Measurements from ENCODE around the gene TECPR1.

Gene TECPR1

DNA sequence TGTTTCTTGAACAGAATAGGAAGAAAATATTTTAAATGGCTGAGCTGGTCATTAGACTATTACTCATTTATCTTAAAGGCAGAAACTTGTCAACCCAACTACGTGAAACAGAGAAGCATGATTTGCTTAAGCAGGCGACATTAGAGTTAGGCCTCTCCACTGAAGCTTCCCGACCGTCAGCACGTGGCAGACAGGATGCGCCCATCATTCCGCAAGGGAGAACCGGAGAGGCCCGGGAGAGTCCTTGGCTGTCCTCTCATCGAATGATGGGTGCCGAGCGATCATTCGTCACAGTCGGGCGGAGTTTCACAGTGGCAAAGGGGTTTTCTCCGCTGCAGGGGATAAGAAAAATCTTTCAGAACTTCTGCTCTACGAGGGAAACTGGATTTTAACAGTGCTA lies 41.2 kb upstream of the TECPR1 start:
- Histone ChIP-seq H3K9me2 (replicated peaks; ENCODE audit: control insufficient read depth, low read length) (no peaks in the 10 kb centered on the region), H3K36me3 (ENCODE audit: control insufficient read depth, low read length) (0 out of 2 replicates have a peak, but pooled peaks cover 3% of the 10 kb centered on the region), H3K4me1 (ENCODE audit: control insufficient read depth, low read length) (peaks cover 15% of the 10 kb centered on the region), H3K27me3 (ENCODE audit: control insufficient read depth, low read length) (no peaks in the 10 kb centered on the region), H3K79me2 (ENCODE audit: control insufficient read depth, low read length) (no peaks in the 10 kb centered on the region), H3F3A (ENCODE audit: control insufficient read depth, insufficient read depth) (no peaks in the 10 kb centered on the region), H3K4me2 (ENCODE audit: low read length) (no peak overlapping the region), H3K4me3 (ENCODE audit: low read length) (no peak overlapping the region), H3K9me3 (ENCODE audit: control insufficient read depth, insufficient read depth, low read length) (no peaks in the 10 kb centered on the region), H3K27ac (ENCODE audit: low read depth, low read length) (no peak overlapping the region), H4K20me1 (ENCODE audit: control insufficient read depth, insufficient read depth, low read depth, low read length) (no peaks in the 10 kb centered on the region)
- no peak for TF ChIP-seq EZH2phosphoT487 (IDR thresholded peaks at IDR 0.05; ENCODE audit: borderline replicate concordance, low read length)
- TF ChIP-seq, protein P1, sequence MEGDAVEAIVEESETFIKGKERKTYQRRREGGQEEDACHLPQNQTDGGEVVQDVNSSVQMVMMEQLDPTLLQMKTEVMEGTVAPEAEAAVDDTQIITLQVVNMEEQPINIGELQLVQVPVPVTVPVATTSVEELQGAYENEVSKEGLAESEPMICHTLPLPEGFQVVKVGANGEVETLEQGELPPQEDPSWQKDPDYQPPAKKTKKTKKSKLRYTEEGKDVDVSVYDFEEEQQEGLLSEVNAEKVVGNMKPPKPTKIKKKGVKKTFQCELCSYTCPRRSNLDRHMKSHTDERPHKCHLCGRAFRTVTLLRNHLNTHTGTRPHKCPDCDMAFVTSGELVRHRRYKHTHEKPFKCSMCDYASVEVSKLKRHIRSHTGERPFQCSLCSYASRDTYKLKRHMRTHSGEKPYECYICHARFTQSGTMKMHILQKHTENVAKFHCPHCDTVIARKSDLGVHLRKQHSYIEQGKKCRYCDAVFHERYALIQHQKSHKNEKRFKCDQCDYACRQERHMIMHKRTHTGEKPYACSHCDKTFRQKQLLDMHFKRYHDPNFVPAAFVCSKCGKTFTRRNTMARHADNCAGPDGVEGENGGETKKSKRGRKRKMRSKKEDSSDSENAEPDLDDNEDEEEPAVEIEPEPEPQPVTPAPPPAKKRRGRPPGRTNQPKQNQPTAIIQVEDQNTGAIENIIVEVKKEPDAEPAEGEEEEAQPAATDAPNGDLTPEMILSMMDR (IDR thresholded peaks at IDR 0.05; ENCODE audit: low read depth, low read length, poor library complexity, severe bottlenecking) = no peak

DNA sequence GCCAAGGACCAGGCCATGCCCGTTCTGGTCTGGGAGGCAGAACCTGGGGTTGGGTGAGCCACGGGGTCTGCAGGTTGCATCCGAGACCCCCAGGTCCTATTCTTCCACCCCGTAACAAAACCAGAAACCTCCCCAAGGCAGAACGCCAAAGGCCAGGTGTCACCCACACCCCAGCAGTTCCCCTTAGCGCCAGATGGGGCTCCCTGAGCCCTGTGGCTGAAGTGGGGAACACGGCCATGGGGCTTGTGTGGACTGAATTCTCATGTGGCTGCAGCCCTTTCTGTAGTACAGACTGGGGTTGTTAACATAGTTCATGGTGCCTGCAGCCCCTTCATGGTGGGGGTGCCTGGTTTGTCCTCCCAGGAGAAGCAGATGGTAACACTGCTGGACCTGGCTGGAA lies 39.7 kb upstream of the TECPR1 start:
- Histone ChIP-seq H3K9me3 (ENCODE audit: control insufficient read depth, insufficient read depth, low read length) (no peaks in the 10 kb centered on the region), H3K27me3 (ENCODE audit: control insufficient read depth, low read length) (no peaks in the 10 kb centered on the region), H3K36me3 (ENCODE audit: control insufficient read depth, low read length) (0 out of 2 replicates have a peak, but pooled peaks cover 3% of the 10 kb centered on the region), H3K9me2 (replicated peaks; ENCODE audit: control insufficient read depth, low read length) (no peaks in the 10 kb centered on the region), H3K27ac (ENCODE audit: low read depth, low read length) (no peak overlapping the region), H3K79me2 (ENCODE audit: control insufficient read depth, low read length) (no peaks in the 10 kb centered on the region), H4K20me1 (ENCODE audit: control insufficient read depth, insufficient read depth, low read depth, low read length) (no peaks in the 10 kb centered on the region), H3K4me3 (ENCODE audit: low read length) (no peak overlapping the region), H3F3A (ENCODE audit: control insufficient read depth, insufficient read depth) (no peaks in the 10 kb centered on the region), H3K4me2 (ENCODE audit: low read length) (no peak overlapping the region), H3K4me1 (ENCODE audit: control insufficient read depth, low read length) (peaks cover 15% of the 10 kb centered on the region)
- no peak for TF ChIP-seq EZH2phosphoT487 (IDR thresholded peaks at IDR 0.05; ENCODE audit: borderline replicate concordance, low read length)
- TF ChIP-seq, protein P1 (IDR thresholded peaks at IDR 0.05; ENCODE audit: low read depth, low read length, poor library complexity, severe bottlenecking) = peak; percentile 50

GRCh38 chr7:98289333-98289875 lies 37.4 kb upstream of the TECPR1 start:
- H3F3A ChIP-seq (ENCODE audit: control insufficient read depth, insufficient read depth) = no peaks in the 10 kb centered on the region; the same call in 1 of the 2 replicates
- no peak overlapping the region for H3K4me2 ChIP-seq (ENCODE audit: low read length)
- H3K9me2 ChIP-seq (replicated peaks; ENCODE audit: control insufficient read depth, low read length) = no peaks in the 10 kb centered on the region
- no peak overlapping the region for H3K27ac ChIP-seq (ENCODE audit: low read depth, low read length)
- TF ChIP-seq, protein P1 (IDR thresholded peaks at IDR 0.05; ENCODE audit: low read depth, low read length, poor library complexity, severe bottlenecking) = no peak
- no peak for TF ChIP-seq EZH2phosphoT487 (IDR thresholded peaks at IDR 0.05; ENCODE audit: borderline replicate concordance, low read length)
- H4K20me1 ChIP-seq (ENCODE audit: control insufficient read depth, insufficient read depth, low read depth, low read length) = peaks cover 11% of the 10 kb centered on the region; the same call in 1 of the 2 replicates
- no peak overlapping the region for H3K4me3 ChIP-seq (ENCODE audit: low read length)
- no peaks in the 10 kb centered on the region for H3K27me3 ChIP-seq (ENCODE audit: control insufficient read depth, low read length)
- H3K4me1 ChIP-seq (ENCODE audit: control insufficient read depth, low read length) = peaks cover 4% of the 10 kb centered on the region
- 0 out of 2 replicates have a peak, but pooled peaks cover 3% of the 10 kb centered on the region for H3K36me3 ChIP-seq (ENCODE audit: control insufficient read depth, low read length)
- no peaks in the 10 kb centered on the region for H3K9me3 ChIP-seq (ENCODE audit: control insufficient read depth, insufficient read depth, low read length)
- H3K79me2 ChIP-seq (ENCODE audit: control insufficient read depth, low read length) = no peaks in the 10 kb centered on the region
